HCT116 (cell line): ENCODE measurements around the gene CCDC30. TPM values are rescaled to one million over a fixed set of nuclear protein-coding genes. Genes with fewer than 3 reads are reported as not detected.

Source experiments
- ATAC-seq: fragments of 200-7000 bp; cut with Tn5 transposase; 2 replicates; pipeline ENCODE4 v1.9.1; 2020; ENCODE audit warnings: mild to moderate bottlenecking, moderate library complexity
- BruUV-seq: library from RNA; stranded (reverse); fragments of 400-500 nt; replicated peaks from 2 replicates; lab custom pipeline; 2021; lab: Mats Ljungman, UMichigan
- CTCF ChIA-PET: fragments of 300-600 bp; sonication (Branson Sonifier 250); formaldehyde crosslinking; loops from one replicate; lab custom pipeline; 2021; ENCODE audit warnings: antibody characterized with exemption; lab: Charles Lee
- POLR2A ChIA-PET: fragments of 300-600, 350-600 bp; sonication (Branson Sonifier 250); formaldehyde crosslinking; loops from one replicate; lab custom pipeline; 2021; ENCODE audit warnings: antibody characterized with exemption; lab: Charles Lee
- RAD21 ChIA-PET, 2 experiments: fragments of 300-600 bp; sonication (Branson Sonifier 250); formaldehyde crosslinking; loops; one replicate each; lab custom pipeline; 2023; ENCODE audit warnings: low total read pairs in 2 of 2; ENCODE audit not compliant: uncharacterized antibody in 2 of 2, unreplicated experiment in 2 of 2, low non-redundant PET in 1 of 2; lab: Charles Lee
- DNase-seq: peaks from one replicate; pipeline ENCODE4 v3.0.0-alpha.2; 2010; ENCODE audit warnings: low read depth, low spot score
- H2AFZ ChIP-seq: fragments of 200-600 bp; shearing (Covaris generic), sonication (generic); 2 replicates; pipeline ENCODE4 v1.6.1; 2017; ENCODE audit warnings: low read depth, mixed run types, mixed read lengths, antibody characterized with exemption, low read length; ENCODE audit not compliant: poor library complexity, severe bottlenecking
- H3K27ac ChIP-seq: 2 replicates; pipeline ENCODE4 v1.5.1; 2012; ENCODE audit warnings: low read depth, low read length
- H3K27me3 ChIP-seq: fragments of 200-600 bp; sonication (generic); 2 replicates; pipeline ENCODE4 v1.6.1; 2016; ENCODE audit warnings: mixed run types, low read length, mixed read lengths; ENCODE audit not compliant: insufficient read depth
- H3K36me3 ChIP-seq, 2 experiments: fragments of 200-500 bp in 1 of 2; fragments of 200-600 bp in 1 of 2; sonication (Bioruptor generic) in 1 of 2; sonication (generic) in 1 of 2; 2 replicates each; pipeline versions ENCODE4 v1.5.1 to v1.6.1; 2014 to 2016; ENCODE audit warnings: low read length in 2 of 2, inconsistent platforms in 1 of 2, mixed read lengths in 1 of 2, mixed run types in 1 of 2; ENCODE audit not compliant: insufficient read depth in 2 of 2, control insufficient read depth in 1 of 2
- H3K4me1 ChIP-seq, 2 experiments: fragments of 200-600 bp in 1 of 2; sonication (generic) in 1 of 2; 2 replicates each; pipeline versions ENCODE4 v1.5.1 to v1.6.1; 2012 to 2017; ENCODE audit warnings: low read length in 2 of 2, inconsistent platforms in 1 of 2, mild to moderate bottlenecking in 1 of 2, mixed read lengths in 1 of 2, mixed run types in 1 of 2, moderate library complexity in 1 of 2; ENCODE audit not compliant: insufficient read depth in 2 of 2, control insufficient read depth in 1 of 2
- H3K4me2 ChIP-seq: fragments of 200-600 bp; sonication (generic); 2 replicates; pipeline ENCODE4 v1.6.1; 2017; ENCODE audit warnings: mixed run types, low read length, mixed read lengths
- H3K4me3 ChIP-seq, 2 experiments: fragments of 200-600 bp in 1 of 2; sonication (generic) in 1 of 2; replicated peaks in 1 of 2; 2 replicates each; pipeline ENCODE4 v1.5.1; 2011 to 2016; ENCODE audit warnings: low read length in 2 of 2, control low read depth in 1 of 2, low read depth in 1 of 2, mild to moderate bottlenecking in 1 of 2, mixed read lengths in 1 of 2, mixed run types in 1 of 2
- H3K79me2 ChIP-seq: fragments of 200-600 bp; sonication (generic); 2 replicates; pipeline ENCODE4 v1.6.1; 2017; ENCODE audit warnings: mild to moderate bottlenecking, mixed run types, low read length, moderate library complexity, mixed read lengths; ENCODE audit not compliant: insufficient read depth
- H3K9ac ChIP-seq: fragments of 200-600 bp; sonication (generic); 2 replicates; pipeline ENCODE4 v1.6.1; 2016; ENCODE audit warnings: low read length, mixed read lengths
- H3K9me2 ChIP-seq: fragments of 200-600 bp; sonication (generic), shearing (Covaris generic); 2 replicates; pipeline ENCODE4 v1.6.1; 2017; ENCODE audit warnings: mixed run types, mild to moderate bottlenecking, moderate library complexity; ENCODE audit not compliant: insufficient read depth
- H3K9me3 ChIP-seq, 2 experiments: fragments of 200-500 bp in 1 of 2; fragments of 200-600 bp in 1 of 2; sonication (Bioruptor generic) in 1 of 2; sonication (generic) in 1 of 2; 2 replicates each; pipeline ENCODE4 v1.6.1; 2014 to 2017; ENCODE audit warnings: low read length in 2 of 2, mixed read lengths in 2 of 2, inconsistent platforms in 1 of 2, low read depth in 1 of 2, mild to moderate bottlenecking in 1 of 2, mixed run types in 1 of 2, moderate library complexity in 1 of 2; ENCODE audit not compliant: control insufficient read depth in 1 of 2, insufficient read depth in 1 of 2
- H4K20me1 ChIP-seq: fragments of 200-600 bp; sonication (generic), shearing (Covaris generic); 2 replicates; pipeline ENCODE4 v1.6.1; 2017; ENCODE audit warnings: mixed run types, mild to moderate bottlenecking, moderate library complexity; ENCODE audit not compliant: insufficient read depth
- ATF3 ChIP-seq: IDR thresholded peaks from 2 replicates; pipeline ENCODE4 v1.6.1; 2012
- CEBPB ChIP-seq: IDR thresholded peaks from 2 replicates; pipeline ENCODE4 v1.6.1; 2012; ENCODE audit warnings: low read depth
- EGR1 ChIP-seq: IDR thresholded peaks from 2 replicates; pipeline ENCODE4 v1.6.1; 2012; ENCODE audit warnings: low read depth
- EZH2phosphoT487 ChIP-seq: fragments of 200-600 bp; IDR thresholded peaks from 2 replicates; pipeline ENCODE4 v1.6.1; 2018; ENCODE audit warnings: antibody characterized with exemption, borderline replicate concordance
- FOSL1 ChIP-seq: IDR thresholded peaks from 2 replicates; pipeline ENCODE4 v1.6.1; 2012; ENCODE audit warnings: low read depth
- JUND ChIP-seq: IDR thresholded peaks from 2 replicates; pipeline ENCODE4 v1.6.1; 2012
- POLR2A ChIP-seq: IDR thresholded peaks from 2 replicates; pipeline ENCODE4 v1.7.0; 2011; ENCODE audit warnings: borderline replicate concordance; ENCODE audit not compliant: insufficient read depth, insufficient read length; ENCODE audit errors: extremely low read depth
- POLR2AphosphoS5 ChIP-seq: IDR thresholded peaks from 2 replicates; pipeline ENCODE4 v1.6.1; 2011; ENCODE audit warnings: mild to moderate bottlenecking, low read depth, low read length, moderate library complexity
- RAD21 ChIP-seq: IDR thresholded peaks from 2 replicates; pipeline ENCODE4 v1.6.1; 2012; ENCODE audit warnings: low read depth, mild to moderate bottlenecking
- SIN3A ChIP-seq: IDR thresholded peaks from 2 replicates; pipeline ENCODE4 v1.6.1; 2012; ENCODE audit warnings: low read depth
- SP1 ChIP-seq: IDR thresholded peaks from 2 replicates; pipeline ENCODE4 v1.6.1; 2012; ENCODE audit warnings: low read depth
- SRF ChIP-seq: IDR thresholded peaks from 2 replicates; pipeline ENCODE4 v1.6.1; 2012; ENCODE audit warnings: low read depth
- ZFX ChIP-seq: fragments of 450-650 bp; IDR thresholded peaks from 2 replicates; pipeline ENCODE4 v1.6.1; 2017
- ZNF274 ChIP-seq: fragments of 200-500 bp; sonication (Bioruptor generic); IDR thresholded peaks from 2 replicates; pipeline ENCODE4 v1.6.1; 2014; ENCODE audit warnings: mild to moderate bottlenecking, low read depth, low read length, inconsistent platforms
- intact Hi-C: fragments of 100-400 bp; cut with micrococcal nuclease; formaldehyde crosslinking; loops from 2 replicates; pipeline ENCODE4 v1.10.0; 2022
- total RNA-seq: library from RNA; stranded (reverse); gene quantifications from one replicate; pipeline ENCODE4 v1.2.1, GENCODE V29; 2021; ENCODE audit not compliant: unreplicated experiment
- TF ChIP-seq, protein P1 (sequence below): IDR thresholded peaks from 2 replicates; pipeline ENCODE4 v1.6.1; 2011; ENCODE audit warnings: mild to moderate bottlenecking, low read length, moderate library complexity; ENCODE audit not compliant: insufficient replicate concordance; ENCODE audit errors: extremely low read depth
- TF ChIP-seq, protein P2 (sequence below), 3 experiments: fragments of 200-600 bp in 1 of 3; sonication (generic) in 1 of 3; IDR thresholded peaks in 2 of 3; conservative IDR thresholded peaks in 1 of 3; 2 replicates each; pipeline ENCODE4 v1.5.1; 2012 to 2017; ENCODE audit warnings: low read depth in 2 of 3, low read length in 2 of 3, antibody characterized with exemption in 1 of 3, borderline replicate concordance in 1 of 3, control low read depth in 1 of 3, mild to moderate bottlenecking in 1 of 3, mixed read lengths in 1 of 3, mixed run types in 1 of 3, moderate library complexity in 1 of 3; ENCODE audit not compliant: insufficient read depth in 1 of 3
- TF ChIP-seq, protein P3 (sequence below): IDR thresholded peaks from 2 replicates; pipeline ENCODE4 v1.6.1; 2012

CCDC30 gene
- total RNA-seq, 1 experiment from 2014 or later = 2.0 TPM

DNA sequence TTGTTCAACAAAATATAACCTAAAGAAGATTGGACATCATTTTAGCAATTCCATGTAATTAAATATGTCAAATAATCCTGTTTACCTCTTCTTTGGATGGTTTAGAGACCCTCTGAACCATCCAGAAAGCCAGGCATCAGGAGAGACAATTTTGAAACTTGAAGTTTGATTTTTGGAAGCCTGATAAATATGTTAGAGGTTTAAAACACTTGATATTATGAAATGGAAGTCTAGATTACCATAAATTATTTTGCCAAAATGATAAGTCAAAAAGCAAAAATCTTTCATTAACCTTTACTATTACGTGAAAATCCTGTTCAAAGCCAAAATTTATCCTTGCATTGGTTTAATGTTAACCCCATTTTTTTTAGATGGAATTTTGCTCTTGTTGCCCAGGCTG is 43.5 kb downstream of the CCDC30 start:
- POLR2A ChIA-PET = no interaction called here
- CTCF ChIA-PET = no interaction called here
- Histone ChIP-seq H3K4me2 (no peak overlapping the region), H2AFZ (no peak overlapping the region), H3K9ac (no peak overlapping the region), H3K4me3 (no peak overlapping the region), H3K27me3 (no peaks in the 10 kb centered on the region), H3K9me2 (no peaks in the 10 kb centered on the region), H3K4me1 (no peaks in the 10 kb centered on the region)
- DNase-seq (no peak), ATAC-seq (no peak)
- RAD21 ChIA-PET = no interaction called here
- intact Hi-C loops = no loop called here
- no peak for TF ChIP-seq EZH2phosphoT487
- TF ChIP-seq ZNF274 = no peak
- TF ChIP-seq FOSL1 = no peak
- no peak for TF ChIP-seq ATF3
- TF ChIP-seq RAD21 = no peak
- no peak for TF ChIP-seq SP1
- TF ChIP-seq CEBPB = no peak
- TF ChIP-seq JUND = no peak
- TF ChIP-seq, protein P1, sequence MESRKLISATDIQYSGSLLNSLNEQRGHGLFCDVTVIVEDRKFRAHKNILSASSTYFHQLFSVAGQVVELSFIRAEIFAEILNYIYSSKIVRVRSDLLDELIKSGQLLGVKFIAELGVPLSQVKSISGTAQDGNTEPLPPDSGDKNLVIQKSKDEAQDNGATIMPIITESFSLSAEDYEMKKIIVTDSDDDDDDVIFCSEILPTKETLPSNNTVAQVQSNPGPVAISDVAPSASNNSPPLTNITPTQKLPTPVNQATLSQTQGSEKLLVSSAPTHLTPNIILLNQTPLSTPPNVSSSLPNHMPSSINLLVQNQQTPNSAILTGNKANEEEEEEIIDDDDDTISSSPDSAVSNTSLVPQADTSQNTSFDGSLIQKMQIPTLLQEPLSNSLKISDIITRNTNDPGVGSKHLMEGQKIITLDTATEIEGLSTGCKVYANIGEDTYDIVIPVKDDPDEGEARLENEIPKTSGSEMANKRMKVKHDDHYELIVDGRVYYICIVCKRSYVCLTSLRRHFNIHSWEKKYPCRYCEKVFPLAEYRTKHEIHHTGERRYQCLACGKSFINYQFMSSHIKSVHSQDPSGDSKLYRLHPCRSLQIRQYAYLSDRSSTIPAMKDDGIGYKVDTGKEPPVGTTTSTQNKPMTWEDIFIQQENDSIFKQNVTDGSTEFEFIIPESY = no peak
- TF ChIP-seq POLR2AphosphoS5 = no peak
- TF ChIP-seq, protein P2, sequence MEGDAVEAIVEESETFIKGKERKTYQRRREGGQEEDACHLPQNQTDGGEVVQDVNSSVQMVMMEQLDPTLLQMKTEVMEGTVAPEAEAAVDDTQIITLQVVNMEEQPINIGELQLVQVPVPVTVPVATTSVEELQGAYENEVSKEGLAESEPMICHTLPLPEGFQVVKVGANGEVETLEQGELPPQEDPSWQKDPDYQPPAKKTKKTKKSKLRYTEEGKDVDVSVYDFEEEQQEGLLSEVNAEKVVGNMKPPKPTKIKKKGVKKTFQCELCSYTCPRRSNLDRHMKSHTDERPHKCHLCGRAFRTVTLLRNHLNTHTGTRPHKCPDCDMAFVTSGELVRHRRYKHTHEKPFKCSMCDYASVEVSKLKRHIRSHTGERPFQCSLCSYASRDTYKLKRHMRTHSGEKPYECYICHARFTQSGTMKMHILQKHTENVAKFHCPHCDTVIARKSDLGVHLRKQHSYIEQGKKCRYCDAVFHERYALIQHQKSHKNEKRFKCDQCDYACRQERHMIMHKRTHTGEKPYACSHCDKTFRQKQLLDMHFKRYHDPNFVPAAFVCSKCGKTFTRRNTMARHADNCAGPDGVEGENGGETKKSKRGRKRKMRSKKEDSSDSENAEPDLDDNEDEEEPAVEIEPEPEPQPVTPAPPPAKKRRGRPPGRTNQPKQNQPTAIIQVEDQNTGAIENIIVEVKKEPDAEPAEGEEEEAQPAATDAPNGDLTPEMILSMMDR (IDR thresholded peaks at IDR 0.05 in 2 of 3, conservative IDR thresholded peaks at IDR 0.05 in 1 of 3; ENCODE audit: borderline replicate concordance in 1 of 3, insufficient read depth in 1 of 3, low read depth in 2 of 3, low read length in 2 of 3) = no peak
- TF ChIP-seq SRF = no peak
- TF ChIP-seq ZFX = no peak
- TF ChIP-seq EGR1 = no peak
- TF ChIP-seq POLR2A = no peak
- TF ChIP-seq, protein P3, sequence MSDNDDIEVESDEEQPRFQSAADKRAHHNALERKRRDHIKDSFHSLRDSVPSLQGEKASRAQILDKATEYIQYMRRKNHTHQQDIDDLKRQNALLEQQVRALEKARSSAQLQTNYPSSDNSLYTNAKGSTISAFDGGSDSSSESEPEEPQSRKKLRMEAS = no peak
- TF ChIP-seq SIN3A = no peak
- TF ChIP-seq, all 23 proteins: peak for 0
- no TSS peak for BruUV-seq
- Histone ChIP-seq H3K27ac (no peak overlapping the region), H4K20me1 (no peaks in the 10 kb centered on the region), H3K36me3 (no peaks in the 10 kb centered on the region), H3K9me3 (peaks cover 11 to 15% of the 10 kb centered on the region in 2 experiments; a peak in 3 of 4 replicates), H3K79me2 (no peaks in the 10 kb centered on the region)
